NB4 (cell line): Measurements from ENCODE around the gene KLHL13.

Source experiments
- MYC ChIP-seq: IDR thresholded peaks from 2 replicates; pipeline ENCODE4 v1.6.1; 2011; ENCODE audit warnings: low read depth, low read length
- POLR2A ChIP-seq: IDR thresholded peaks from 2 replicates; pipeline ENCODE4 v1.6.1; 2011; ENCODE audit warnings: mild to moderate bottlenecking; ENCODE audit not compliant: insufficient read length; ENCODE audit errors: extremely low read depth
- TF ChIP-seq, protein P1 (sequence below): IDR thresholded peaks from one replicate; pipeline ENCODE4 v1.5.1; 2012; ENCODE audit warnings: low read depth, low read length
- TF ChIP-seq, protein P2 (sequence below): IDR thresholded peaks from 2 replicates; pipeline ENCODE4 v1.6.1; 2011; ENCODE audit warnings: low read depth, low read length

- TF ChIP-seq MYC (no peak), POLR2A (no peak)
- TF ChIP-seq, protein P1, sequence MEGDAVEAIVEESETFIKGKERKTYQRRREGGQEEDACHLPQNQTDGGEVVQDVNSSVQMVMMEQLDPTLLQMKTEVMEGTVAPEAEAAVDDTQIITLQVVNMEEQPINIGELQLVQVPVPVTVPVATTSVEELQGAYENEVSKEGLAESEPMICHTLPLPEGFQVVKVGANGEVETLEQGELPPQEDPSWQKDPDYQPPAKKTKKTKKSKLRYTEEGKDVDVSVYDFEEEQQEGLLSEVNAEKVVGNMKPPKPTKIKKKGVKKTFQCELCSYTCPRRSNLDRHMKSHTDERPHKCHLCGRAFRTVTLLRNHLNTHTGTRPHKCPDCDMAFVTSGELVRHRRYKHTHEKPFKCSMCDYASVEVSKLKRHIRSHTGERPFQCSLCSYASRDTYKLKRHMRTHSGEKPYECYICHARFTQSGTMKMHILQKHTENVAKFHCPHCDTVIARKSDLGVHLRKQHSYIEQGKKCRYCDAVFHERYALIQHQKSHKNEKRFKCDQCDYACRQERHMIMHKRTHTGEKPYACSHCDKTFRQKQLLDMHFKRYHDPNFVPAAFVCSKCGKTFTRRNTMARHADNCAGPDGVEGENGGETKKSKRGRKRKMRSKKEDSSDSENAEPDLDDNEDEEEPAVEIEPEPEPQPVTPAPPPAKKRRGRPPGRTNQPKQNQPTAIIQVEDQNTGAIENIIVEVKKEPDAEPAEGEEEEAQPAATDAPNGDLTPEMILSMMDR: no peak
- TF ChIP-seq, protein P2, sequence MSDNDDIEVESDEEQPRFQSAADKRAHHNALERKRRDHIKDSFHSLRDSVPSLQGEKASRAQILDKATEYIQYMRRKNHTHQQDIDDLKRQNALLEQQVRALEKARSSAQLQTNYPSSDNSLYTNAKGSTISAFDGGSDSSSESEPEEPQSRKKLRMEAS: no peak
Observed at GRCh38 chrX:118062817-118063615, 53.6 kb downstream of the KLHL13 start.
